HL-60/S4 (cell line): Measurements from ENCODE around the gene FBXL7.

Experiments
- in situ Hi-C: fragments of 300-500 bp; cut with MboI; formaldehyde crosslinking; loops from 2 replicates; pipeline ENCODE4 v1.14.3; 2022; ENCODE audit warnings: low sequenced_read_pairs

Gene FBXL7

DNA sequence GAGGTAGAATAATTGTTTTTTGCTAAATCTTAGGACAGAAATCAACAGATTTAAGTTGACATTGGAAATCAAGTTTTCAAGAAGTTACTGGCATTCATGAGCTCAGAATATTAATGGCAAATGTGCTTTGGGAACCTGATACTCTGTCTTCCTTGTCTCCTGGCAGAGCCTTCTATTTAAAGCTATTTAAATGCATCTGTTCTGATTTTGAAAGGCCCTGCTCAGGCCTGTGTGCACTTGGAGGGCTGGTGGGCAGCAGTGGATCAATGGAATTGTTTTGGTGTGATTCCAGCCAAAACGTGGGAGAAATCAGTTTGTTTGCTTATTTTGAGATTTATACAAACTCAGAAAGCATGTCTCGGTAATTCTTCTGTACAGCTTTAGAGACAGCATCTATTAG, 38.5 kb downstream of the FBXL7 start:
- in situ Hi-C loops, result no loop called here

GRCh38 chr5:15539951-15540350, 40.0 kb downstream of the FBXL7 start:
- in situ Hi-C loops, result no loop called here

DNA sequence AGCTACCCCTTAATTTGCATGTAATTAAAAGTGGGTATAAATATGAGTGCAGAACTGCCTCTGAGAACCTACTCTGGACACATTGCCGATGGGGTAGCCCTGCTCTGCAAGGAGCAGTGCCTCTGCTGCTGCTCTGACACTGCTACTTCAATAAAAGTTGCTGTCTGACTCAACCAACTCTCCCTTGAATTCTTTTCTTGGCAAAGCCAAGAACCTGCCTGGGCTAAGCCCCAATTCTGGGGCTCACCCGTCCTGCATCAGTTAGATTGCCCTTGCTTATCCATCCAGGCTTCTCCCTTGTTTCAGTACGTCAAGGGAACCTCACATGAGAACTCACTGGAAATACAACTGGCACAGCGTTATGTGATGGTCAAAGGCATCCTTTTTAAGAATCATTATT, 44.1 kb downstream of the FBXL7 start:
- in situ Hi-C loops, result no loop called here

DNA sequence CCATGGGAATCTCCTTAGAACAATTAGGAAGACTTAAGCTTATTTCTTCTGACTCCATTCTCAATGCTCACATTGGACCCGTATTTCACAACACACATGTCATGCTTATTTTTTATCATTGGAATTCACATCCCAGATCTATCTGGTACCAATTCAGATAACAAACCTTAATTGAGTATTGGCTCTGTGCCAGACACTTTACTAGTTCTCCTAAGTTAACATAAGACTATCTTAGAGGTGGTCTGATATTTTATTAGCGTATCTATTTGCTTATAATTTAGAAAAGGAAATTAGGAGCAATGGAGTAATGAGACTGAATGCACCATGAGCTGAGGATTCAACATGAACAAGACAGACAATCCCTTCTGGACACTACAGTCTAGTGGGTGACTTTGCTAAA, 45.1 kb downstream of the FBXL7 start:
- in situ Hi-C loops, result no loop called here

- in situ Hi-C loops, result no loop called here
Observed at GRCh38 chr5:15547261-15547839, 47.4 kb downstream of the FBXL7 start.

DNA sequence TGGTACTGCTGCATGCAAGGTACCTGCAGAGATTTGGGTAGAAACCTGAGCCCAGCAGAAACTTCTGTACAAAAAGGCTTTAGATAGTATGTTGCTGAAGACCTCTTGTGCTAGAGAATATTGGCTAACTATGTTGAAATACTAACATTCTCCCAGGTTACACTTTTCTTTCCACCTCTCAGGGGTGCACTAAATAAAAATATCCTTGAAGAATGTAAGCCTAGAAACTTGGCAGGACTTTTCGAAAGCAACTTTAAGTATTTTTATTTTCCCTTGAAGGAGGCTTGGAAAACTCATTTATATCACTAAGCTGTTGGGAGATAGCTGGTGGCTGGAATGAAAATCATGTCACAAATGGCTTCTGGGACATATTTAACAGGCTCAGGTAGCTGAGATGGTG, 50.0 kb downstream of the FBXL7 start:
- in situ Hi-C loops, result no loop called here

DNA sequence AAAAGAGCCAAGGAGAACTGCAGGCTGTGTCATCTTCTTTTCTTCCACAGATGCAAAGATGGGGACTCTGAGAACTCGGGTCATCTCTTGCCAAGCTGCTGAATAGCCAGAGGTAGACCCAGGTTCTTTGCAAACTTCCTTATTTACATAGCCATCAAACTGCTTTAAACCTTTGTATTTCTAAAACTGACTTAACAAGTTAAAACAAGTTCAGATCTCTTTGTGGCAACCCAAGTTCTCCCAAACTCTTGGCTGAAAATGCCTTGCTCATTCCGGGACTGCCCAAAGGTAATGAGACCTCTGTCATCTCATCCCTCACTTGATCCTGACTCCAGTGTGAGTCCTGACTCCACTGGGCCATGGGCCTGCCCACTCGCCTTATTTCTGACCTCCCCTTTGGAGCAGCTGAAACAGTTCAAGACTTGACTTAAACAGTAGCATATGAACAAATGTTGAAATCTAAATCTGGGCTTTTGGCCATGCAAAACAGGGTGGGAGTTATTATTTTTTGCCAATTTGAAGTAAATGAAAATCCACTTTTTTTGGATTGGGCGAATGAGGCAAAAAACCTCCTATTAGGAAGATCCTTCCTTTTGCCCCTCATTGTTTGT, 50.6 kb downstream of the FBXL7 start:
- in situ Hi-C loops, result no loop called here

DNA sequence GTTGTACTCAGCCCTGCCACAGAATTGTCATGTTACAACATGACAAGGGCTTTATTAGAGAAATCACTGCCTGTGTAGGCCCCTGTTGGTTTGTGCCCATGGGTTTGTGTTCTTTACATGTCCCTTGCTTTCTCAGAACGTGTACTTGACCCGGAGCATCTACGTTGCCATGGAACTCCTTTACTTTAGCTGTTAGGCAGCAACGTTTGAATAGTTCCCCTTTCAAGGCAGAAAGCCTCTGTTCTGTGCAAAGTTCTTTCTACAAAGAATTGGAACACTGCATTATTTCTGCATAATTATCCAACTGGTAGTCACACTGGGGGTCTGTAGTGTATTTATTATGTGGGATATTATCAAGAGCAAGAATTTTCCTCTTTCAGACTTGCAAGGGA, 51.1 kb downstream of the FBXL7 start:
- in situ Hi-C loops, result no loop called here

- in situ Hi-C loops, result no loop called here
Observed at GRCh38 chr5:15554542-15554941, 54.6 kb downstream of the FBXL7 start.

DNA sequence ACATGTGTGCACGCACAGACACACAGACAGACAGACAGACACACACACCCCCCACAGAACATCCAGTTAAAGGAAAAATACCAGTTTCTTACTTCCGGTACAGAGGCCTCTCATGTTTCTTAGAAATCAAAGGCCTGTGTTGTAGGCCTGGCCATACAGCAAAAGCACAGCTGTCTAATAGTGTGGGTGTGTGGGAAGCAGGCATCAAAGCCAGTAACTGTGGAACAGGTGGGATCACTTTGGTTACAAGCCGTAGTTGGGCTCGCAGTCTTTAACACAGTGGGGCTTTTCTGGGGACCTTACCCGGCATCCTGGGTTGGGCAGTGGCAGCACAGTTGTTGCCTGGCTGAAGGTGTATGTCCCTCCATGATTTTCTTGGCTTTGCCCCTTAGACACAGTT, 55.2 kb downstream of the FBXL7 start:
- in situ Hi-C loops, result no loop called here

DNA sequence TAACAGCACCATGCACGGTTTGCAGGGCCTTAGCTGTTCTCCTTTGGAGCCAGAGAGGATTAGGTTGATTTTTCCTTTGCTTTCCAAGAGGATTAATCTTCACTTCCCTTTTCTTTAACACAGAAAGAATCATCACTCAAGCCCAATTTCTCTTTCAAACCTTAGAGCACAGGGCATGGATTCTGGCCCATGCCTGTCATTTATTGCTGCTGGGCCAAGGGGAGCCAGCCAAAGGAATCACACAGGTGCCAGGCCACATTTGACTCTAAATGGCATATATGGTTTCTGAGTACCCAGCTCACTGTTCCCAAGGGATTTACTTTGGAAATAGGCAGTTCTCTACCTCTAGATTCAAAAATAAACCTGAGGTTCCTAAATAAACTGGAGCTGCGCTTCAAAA, 58.3 kb downstream of the FBXL7 start:
- in situ Hi-C loops, result no loop called here

DNA sequence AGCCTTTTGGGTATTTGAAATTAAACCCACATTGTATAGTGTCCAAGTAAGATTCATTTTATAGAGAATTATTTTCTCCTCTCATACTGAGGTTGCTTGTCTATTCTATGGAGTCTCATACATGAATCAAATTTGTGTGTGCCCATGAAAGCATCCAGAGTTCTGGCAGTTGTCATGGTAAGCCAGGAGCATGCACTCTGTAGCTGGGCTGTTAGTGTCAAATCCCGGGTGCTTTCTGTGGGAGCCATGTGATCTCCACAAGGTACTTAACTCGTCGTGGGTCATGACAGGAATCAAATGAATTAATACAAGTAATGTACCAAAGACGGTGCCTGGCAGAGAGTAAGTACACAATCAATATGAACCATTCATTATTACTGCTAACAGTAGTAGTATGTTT, 58.7 kb downstream of the FBXL7 start:
- in situ Hi-C loops, result no loop called here

GRCh38 chr5:15560421-15560820, 60.4 kb downstream of the FBXL7 start:
- in situ Hi-C loops, result no loop called here

GRCh38 chr5:15564523-15564922, 64.5 kb downstream of the FBXL7 start:
- in situ Hi-C loops, result no loop called here

- in situ Hi-C loops, result no loop called here
Observed at GRCh38 chr5:15564957-15565356, 65.0 kb downstream of the FBXL7 start.

- in situ Hi-C loops, result no loop called here
Observed at GRCh38 chr5:15566306-15566705, 66.3 kb downstream of the FBXL7 start.

- in situ Hi-C loops, result no loop called here
Observed at GRCh38 chr5:15566789-15567188, 66.8 kb downstream of the FBXL7 start.

GRCh38 chr5:15570491-15570890, 70.5 kb downstream of the FBXL7 start:
- in situ Hi-C loops, result no loop called here

DNA sequence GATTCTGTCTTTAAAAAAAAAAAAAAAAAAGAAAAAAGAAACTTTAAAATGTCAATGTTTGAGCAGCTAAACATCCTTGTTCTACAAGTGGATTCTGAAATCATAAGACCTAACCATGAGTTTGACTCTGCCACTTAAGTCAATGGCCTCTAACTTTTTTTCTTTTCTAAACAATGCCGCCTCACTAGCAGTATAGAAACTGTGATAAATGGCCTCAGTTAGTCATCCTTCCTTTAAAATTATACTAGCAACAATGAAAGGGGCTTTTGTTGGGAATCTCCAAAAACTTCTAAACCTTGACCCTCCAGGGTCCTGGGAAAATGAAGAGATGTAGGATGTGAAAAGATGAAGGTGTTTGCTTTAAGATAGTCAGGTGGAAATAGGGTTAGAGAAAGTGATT, 71.1 kb downstream of the FBXL7 start:
- in situ Hi-C loops, result no loop called here

- in situ Hi-C loops, result no loop called here
Observed at GRCh38 chr5:15571618-15572017, 71.6 kb downstream of the FBXL7 start.

GRCh38 chr5:15573590-15573989, 73.6 kb downstream of the FBXL7 start:
- in situ Hi-C loops, result no loop called here

DNA sequence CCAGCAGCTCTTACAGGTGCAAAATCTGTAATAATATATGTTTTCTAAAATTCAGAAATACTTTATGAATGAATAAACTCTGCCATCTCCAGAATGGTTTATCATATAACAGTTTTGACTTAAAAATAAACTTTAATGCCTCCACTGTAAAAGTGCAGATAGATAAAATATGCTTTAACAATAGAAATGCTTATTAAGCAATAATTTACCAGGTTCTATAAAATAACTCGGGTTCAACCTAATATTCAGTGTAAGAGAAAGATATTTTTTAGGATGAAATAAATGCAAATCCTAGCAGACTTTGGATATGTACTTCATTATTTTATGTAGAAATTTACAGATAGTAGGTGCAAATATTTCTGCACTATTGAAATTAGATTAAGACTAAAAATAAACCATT, 74.1 kb downstream of the FBXL7 start:
- in situ Hi-C loops, result no loop called here

- in situ Hi-C loops, result no loop called here
Observed at GRCh38 chr5:15574806-15575325, 74.9 kb downstream of the FBXL7 start.
